HG02870 (cell line): ENCODE data around the gene C1orf159.

ENCODE experiments used
- ATAC-seq: cut with Tn5 transposase; IDR thresholded peaks from one replicate; pipeline ENCODE4 v1.9.1; 2021; ENCODE audit warnings: mild to moderate bottlenecking, moderate library complexity; ENCODE audit not compliant: unreplicated experiment

C1orf159 gene

DNA sequence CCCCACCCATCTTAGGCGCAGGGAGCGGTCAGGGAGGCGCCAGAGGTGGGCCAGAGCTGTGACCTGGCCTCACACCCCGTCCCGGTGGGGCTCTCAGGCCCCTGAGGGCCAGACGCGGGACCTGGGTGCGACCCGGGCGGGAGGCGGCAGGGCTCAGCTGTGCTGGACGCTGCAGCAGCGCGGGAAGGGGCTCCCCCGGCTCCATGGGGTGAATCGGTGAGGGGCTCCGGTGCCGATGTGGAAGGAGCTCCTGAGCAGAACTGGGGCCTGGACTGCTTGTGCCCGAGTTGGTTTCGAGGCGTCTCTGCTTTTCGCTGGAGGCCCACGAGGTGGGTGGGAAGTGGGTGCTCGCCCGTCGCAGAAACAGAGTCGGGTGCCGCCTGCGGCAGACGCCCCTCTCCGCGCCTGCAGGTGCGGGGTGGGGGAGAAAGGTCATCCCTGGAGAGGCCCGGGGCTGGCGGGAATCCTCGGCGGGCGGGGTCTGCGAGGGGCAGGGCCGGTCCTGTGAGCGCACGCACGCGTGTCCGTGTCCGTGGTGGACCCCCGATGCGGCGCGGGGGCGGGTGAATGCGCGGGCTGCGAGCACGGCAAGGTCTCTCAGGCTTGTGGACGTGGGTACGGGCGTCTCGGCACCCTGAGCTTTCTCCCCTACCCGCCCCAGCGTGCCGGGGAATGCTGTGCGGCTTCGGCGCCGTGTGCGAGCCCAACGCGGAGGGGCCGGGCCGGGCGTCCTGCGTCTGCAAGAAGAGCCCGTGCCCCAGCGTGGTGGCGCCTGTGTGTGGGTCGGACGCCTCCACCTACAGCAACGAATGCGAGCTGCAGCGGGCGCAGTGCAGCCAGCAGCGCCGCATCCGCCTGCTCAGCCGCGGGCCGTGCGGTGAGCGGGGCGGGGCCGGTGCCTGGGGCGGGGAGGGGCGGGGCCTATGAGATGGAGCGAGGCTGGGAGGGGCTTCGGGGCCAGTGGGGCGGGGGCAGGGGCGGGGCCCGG lies 75.6 kb downstream of the C1orf159 start:
- no peak for ATAC-seq

- ATAC-seq, result no peak
Observed at GRCh38 chr1:1039145-1039910, 76.6 kb downstream of the C1orf159 start.

DNA sequence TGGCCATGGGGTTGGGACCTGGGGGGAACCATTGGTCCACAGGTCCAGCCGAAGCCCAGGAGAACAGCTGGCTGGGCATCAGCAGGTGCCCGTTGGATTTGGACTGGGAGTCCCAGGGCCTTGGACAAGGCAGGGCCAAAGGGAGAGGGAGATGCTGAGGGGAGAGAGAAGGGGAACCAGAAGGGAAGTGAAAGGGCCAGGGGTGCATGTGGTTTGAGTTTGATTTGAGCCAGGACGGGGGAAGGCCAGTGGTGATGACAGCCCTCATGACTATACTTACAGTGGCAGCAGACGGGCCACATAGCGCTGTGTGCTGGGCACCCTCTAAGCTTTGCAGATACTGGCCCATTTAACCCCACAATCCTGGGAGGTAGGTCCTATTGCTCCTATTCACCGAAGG lies 77.2 kb downstream of the C1orf159 start:
- ATAC-seq, result peak; percentile 50

GRCh38 chr1:1037366-1038327 lies 78.2 kb downstream of the C1orf159 start:
- ATAC-seq, result no peak

DNA sequence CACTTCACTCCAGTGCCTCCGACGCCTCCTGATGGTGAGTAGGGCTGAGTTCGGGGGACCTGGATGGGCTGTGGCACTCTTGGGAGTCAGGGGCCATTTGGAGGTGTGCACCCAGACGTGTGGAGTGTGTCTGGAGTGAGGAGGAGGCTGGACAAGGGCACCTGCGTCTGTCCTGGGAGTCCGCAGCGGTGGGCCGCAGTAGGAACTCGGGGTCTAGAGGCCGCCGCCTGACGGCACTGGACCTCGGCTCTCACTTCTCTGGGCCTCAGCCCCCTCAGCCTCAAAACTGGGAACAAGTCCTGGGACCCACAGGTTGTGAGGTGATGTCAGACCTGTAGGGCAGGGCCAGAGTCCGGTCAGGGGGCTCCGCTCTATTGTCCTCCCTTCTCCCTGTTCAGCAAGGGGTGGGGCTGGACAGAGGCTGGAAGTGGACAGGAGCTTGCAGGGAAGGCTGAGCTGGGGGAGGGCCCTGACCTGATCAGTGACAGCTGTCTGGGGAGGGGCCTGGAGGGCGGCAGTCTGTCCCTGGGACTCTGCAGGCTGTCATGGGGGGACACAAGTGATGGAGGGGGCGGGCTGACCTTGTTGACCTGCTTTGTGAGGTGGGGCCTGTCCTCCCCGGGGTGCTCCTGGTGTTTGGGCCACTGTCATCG lies 80.5 kb downstream of the C1orf159 start:
- no peak for ATAC-seq

- ATAC-seq, result no peak
Observed at GRCh38 chr1:1034439-1034781, 81.5 kb downstream of the C1orf159 start.

DNA sequence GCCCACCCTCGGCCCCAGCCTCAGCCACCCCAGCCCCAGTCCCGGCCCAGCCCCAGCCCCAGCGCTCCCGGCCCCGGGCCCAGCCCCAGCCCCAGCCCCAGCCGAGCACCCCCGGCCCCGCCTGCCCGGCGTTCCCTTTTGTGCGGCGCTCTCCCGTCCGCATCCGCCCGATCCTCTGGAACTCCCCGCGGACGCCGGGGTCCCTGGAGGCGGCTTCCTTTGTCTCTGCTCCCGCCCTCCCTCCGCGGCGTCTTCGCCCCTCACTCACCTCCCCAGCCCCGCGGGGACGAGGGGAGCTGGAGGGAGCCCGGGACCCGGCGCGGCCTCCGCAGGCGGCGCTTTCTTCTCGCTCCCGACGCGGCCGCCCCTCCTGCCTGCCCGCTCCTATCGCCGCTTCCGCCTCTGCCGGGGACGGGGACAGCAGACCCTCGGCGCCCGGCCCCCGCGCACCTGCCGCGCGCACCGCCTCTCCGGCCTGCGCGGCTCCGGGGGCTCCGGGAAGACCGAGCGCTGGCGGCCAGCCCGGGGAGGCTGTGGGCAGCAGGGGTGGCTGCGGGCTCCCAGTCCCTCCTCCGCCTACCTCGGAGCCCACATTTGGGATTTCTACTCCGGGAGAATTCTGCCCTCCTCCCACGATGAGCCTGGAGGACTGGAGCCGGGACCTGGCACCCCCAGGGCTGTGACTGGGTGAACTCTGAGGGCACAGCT lies 82.0 kb downstream of the C1orf159 start:
- ATAC-seq, result no peak

- peak; percentile 78 for ATAC-seq
Observed at GRCh38 chr1:1033009-1033587, 82.8 kb downstream of the C1orf159 start.

DNA sequence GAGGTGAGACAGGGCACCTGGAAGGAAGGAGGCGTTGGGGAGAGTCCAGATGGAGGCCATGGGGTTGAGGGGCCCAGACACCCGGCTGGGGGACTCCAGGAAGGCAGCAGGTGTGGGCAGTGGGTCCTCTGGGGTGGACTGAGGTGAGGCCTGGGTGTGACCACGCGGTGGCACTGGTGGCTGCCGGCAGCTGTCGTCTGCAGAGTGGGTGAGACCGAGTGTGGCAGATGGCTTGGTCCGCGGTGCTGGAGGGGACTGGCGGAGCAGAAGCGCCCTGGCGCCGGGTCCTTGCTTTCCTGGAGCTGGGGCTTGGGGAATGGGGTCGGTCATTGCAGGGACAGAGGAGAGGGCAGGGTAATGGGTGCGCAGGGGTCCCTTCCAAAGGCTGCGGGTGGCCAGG lies 83.5 kb downstream of the C1orf159 start:
- no peak for ATAC-seq
